ENCODE results near the gene RASSF8.

The RASSF8 gene

GRCh38 chr12:26112703-26113147 lies 154.2 kb downstream of the RASSF8 start:
- no peak for DNase-seq

GRCh38 chr12:26113181-26113654 lies 154.7 kb downstream of the RASSF8 start:
- DNase-seq: no peak

- peak; percentile 86 for DNase-seq
These were observed 155.6 kb downstream of the RASSF8 start for GRCh38 chr12:26113853-26114719.

GRCh38 chr12:26114720-26115401 lies 156.4 kb downstream of the RASSF8 start:
- no peak for DNase-seq

GRCh38 chr12:26116829-26117715 lies 158.6 kb downstream of the RASSF8 start:
- no peak for DNase-seq

GRCh38 chr12:26118308-26118707 lies 159.8 kb downstream of the RASSF8 start:
- DNase-seq: no peak

- peak; percentile 29 for DNase-seq
These were observed 161.0 kb downstream of the RASSF8 start for GRCh38 chr12:26119391-26119989.

- no peak for DNase-seq
These were observed 162.2 kb downstream of the RASSF8 start for GRCh38 chr12:26120561-26121274.

- no peak for DNase-seq
These were observed 163.0 kb downstream of the RASSF8 start for GRCh38 chr12:26121323-26122060.

GRCh38 chr12:26122061-26122680 lies 163.7 kb downstream of the RASSF8 start:
- peak; percentile 10 for DNase-seq

- DNase-seq: peak; percentile 34
These were observed 164.4 kb downstream of the RASSF8 start for GRCh38 chr12:26122681-26123481.

- DNase-seq: peak; percentile 34
These were observed 165.0 kb downstream of the RASSF8 start for GRCh38 chr12:26123482-26123980.

- DNase-seq: no peak
These were observed 166.2 kb downstream of the RASSF8 start, which contains the start of gene BHLHE41 for GRCh38 chr12:26124446-26125399. Gene BHLHE41 (minus strand): TSS chr12:26125037. CDS start chr12:26124779, 258 bp downstream.

- peak; percentile 50 for DNase-seq
These were observed 167.2 kb downstream of the RASSF8 start for GRCh38 chr12:26125400-26126339.

GRCh38 chr12:26126340-26127284 lies 168.1 kb downstream of the RASSF8 start:
- peak; percentile 47 for DNase-seq

- DNase-seq: no peak
These were observed 168.9 kb downstream of the RASSF8 start for GRCh38 chr12:26127404-26127803.
